ENCODE results near the gene TMEM232. TPM values are rescaled to one million over a fixed set of nuclear protein-coding genes. Genes with fewer than 3 reads are reported as not detected.

TMEM232 gene
- total and polyA plus RNA-seq, 9 of the 15 experiments (the other 6 are each of a cell fraction or from before 2014, with no cell fraction given): 0.09 to 2.2 (median 0.41) TPM

GRCh38 chr5:110506378-110506777 is 220.1 kb downstream of the TMEM232 start:
- FAIRE-seq (no peak), ATAC-seq (no peak), DNase-seq (ENCODE audit: extremely low read depth in 1 of 4, low spot score in 3 of 4) (no peak)
- intact Hi-C loops (cut with micrococcal nuclease) (no loop called here), in situ Hi-C loops (cut with MboI) (no loop called here)
- no peaks in the 10 kb centered on the region for H3K27me3 ChIP-seq (ENCODE audit: control insufficient read depth in 2 of 2, insufficient read depth in 2 of 2, low read length in 2 of 2)
- no peaks in the 10 kb centered on the region for H3K79me2 ChIP-seq (ENCODE audit: control insufficient read depth, insufficient read depth, low read length)
- H3K27ac ChIP-seq (ENCODE audit: extremely low read depth, low read depth, low read length): no peak overlapping the region
- no peak overlapping the region for H3K4me3 ChIP-seq
- H3K9me3 ChIP-seq (replicated peaks; ENCODE audit: control insufficient read depth, insufficient read depth, low read depth, low read length): no peaks in the 10 kb centered on the region; the same call in 1 of the 2 replicates
- TF ChIP-seq TEAD1 (CRISPR knock-in tag; IDR thresholded peaks at IDR 0.05): no peak
- H3K36me3 ChIP-seq (ENCODE audit: control insufficient read depth, insufficient read depth, low read length): no peaks in the 10 kb centered on the region
- no TSS peak for BruUV-seq (replicated peaks)
- ChIA-PET POLR2A (interaction anchor here (0.6 kb wide), 1 partner anchor 461 kb away, joined by 3 read pairs; no protein-coding TSS in a partner anchor), CTCF (ENCODE audit: low intra/inter-chr PET ratio) (no interaction called here)
- no peak overlapping the region for H3K4me2 ChIP-seq (ENCODE audit: insufficient read depth, low read length)
- H3K9me1 ChIP-seq (ENCODE audit: control insufficient read depth, insufficient read depth, low read length): no peaks in the 10 kb centered on the region
- no peak overlapping the region for H2AFZ ChIP-seq (ENCODE audit: low read depth, low read length)
- no peaks in the 10 kb centered on the region for H3K4me1 ChIP-seq (replicated peaks in 1 of 2; ENCODE audit: control insufficient read depth in 2 of 2, insufficient read depth in 2 of 2, low read length in 2 of 2)
- no peaks in the 10 kb centered on the region for H4K20me1 ChIP-seq (replicated peaks; ENCODE audit: control insufficient read depth, insufficient read depth, low read length)
- no peak overlapping the region for H3K9ac ChIP-seq (ENCODE audit: insufficient read depth in 1 of 2, low read depth in 2 of 2, low read length in 2 of 2)

- H4K20me1 ChIP-seq (replicated peaks; ENCODE audit: control insufficient read depth, insufficient read depth, low read length): no peaks in the 10 kb centered on the region
- WGBS (ENCODE audit: insufficient coverage, low coverage, missing lambda C conversion rate): 0% methylated on average over 4 of the region's 4 CpGs
- no TSS peak for BruUV-seq (replicated peaks)
- no peaks in the 10 kb centered on the region for H3K36me3 ChIP-seq (ENCODE audit: control insufficient read depth, insufficient read depth, low read length)
- DNase-seq (ENCODE audit: extremely low read depth in 1 of 4, low spot score in 3 of 4): no peak
- no peak overlapping the region for H3K4me2 ChIP-seq (ENCODE audit: insufficient read depth, low read length)
- no peak overlapping the region for H3K27ac ChIP-seq (ENCODE audit: extremely low read depth, low read depth, low read length)
- H3K9me3 ChIP-seq (replicated peaks; ENCODE audit: control insufficient read depth, insufficient read depth, low read depth, low read length): no peaks in the 10 kb centered on the region; the same call in 1 of the 2 replicates
- intact Hi-C loops (cut with micrococcal nuclease): no loop called here
- no peak for ATAC-seq
- no peak overlapping the region for H3K4me3 ChIP-seq
- ChIA-PET CTCF (ENCODE audit: low intra/inter-chr PET ratio) (no interaction called here), POLR2A (no interaction called here)
- H3K79me2 ChIP-seq (ENCODE audit: control insufficient read depth, insufficient read depth, low read length): no peaks in the 10 kb centered on the region
- H3K4me1 ChIP-seq (replicated peaks in 1 of 2; ENCODE audit: control insufficient read depth in 2 of 2, insufficient read depth in 2 of 2, low read length in 2 of 2): no peaks in the 10 kb centered on the region
- H3K27me3 ChIP-seq (ENCODE audit: control insufficient read depth in 2 of 2, insufficient read depth in 2 of 2, low read length in 2 of 2): no peaks in the 10 kb centered on the region
- no peak overlapping the region for H3K9ac ChIP-seq (ENCODE audit: insufficient read depth in 1 of 2, low read depth in 2 of 2, low read length in 2 of 2)
- no peak overlapping the region for H2AFZ ChIP-seq (ENCODE audit: low read depth, low read length)
- FAIRE-seq: no peak
- in situ Hi-C loops (cut with MboI): no loop called here
- H3K9me1 ChIP-seq (ENCODE audit: control insufficient read depth, insufficient read depth, low read length): no peaks in the 10 kb centered on the region
- TF ChIP-seq MXD1 (CRISPR knock-in tag; IDR thresholded peaks at IDR 0.05; ENCODE audit: borderline replicate concordance, poor library complexity, severe bottlenecking) (no peak), GATA2 (CRISPR knock-in tag; IDR thresholded peaks at IDR 0.05) (no peak), BCLAF1 (IDR thresholded peaks at IDR 0.05; ENCODE audit: borderline replicate concordance in 1 of 2, control insufficient read depth in 1 of 2, low read depth in 2 of 2, low read length in 1 of 2) (no peak), NR3C1 (CRISPR knock-in tag; IDR thresholded peaks at IDR 0.05) (no peak), HINFP (tag; conservative IDR thresholded peaks at IDR 0.05; ENCODE audit: low read depth) (no peak), KAT7 (CRISPR knock-in tag; IDR thresholded peaks at IDR 0.05; ENCODE audit: borderline replicate concordance) (no peak), ZEB2 (IDR thresholded peaks at IDR 0.05) (no peak)
- TF ChIP-seq, protein P1, sequence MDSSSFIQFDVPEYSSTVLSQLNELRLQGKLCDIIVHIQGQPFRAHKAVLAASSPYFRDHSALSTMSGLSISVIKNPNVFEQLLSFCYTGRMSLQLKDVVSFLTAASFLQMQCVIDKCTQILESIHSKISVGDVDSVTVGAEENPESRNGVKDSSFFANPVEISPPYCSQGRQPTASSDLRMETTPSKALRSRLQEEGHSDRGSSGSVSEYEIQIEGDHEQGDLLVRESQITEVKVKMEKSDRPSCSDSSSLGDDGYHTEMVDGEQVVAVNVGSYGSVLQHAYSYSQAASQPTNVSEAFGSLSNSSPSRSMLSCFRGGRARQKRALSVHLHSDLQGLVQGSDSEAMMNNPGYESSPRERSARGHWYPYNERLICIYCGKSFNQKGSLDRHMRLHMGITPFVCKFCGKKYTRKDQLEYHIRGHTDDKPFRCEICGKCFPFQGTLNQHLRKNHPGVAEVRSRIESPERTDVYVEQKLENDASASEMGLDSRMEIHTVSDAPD (CRISPR knock-in tag; IDR thresholded peaks at IDR 0.05): no peak
Measured at GRCh38 chr5:110496276-110496675, 230.2 kb downstream of the TMEM232 start.
